ENCODE data around the gene ADARB2.

ADARB2 gene

GRCh38 chr10:1310271-1310789, 427.0 kb downstream of the ADARB2 start:
- DNase-seq (ENCODE audit: low read depth in 1 of 2, low spot score in 1 of 2) = no peak
- Histone ChIP-seq H3K27me3 (ENCODE audit: insufficient read depth, poor library complexity, severe bottlenecking) (no peaks in the 10 kb centered on the region), H3K4me3 (replicated peaks; ENCODE audit: insufficient read depth, low read length) (no peak overlapping the region), H3K27ac (replicated peaks) (no peak overlapping the region)
- TF ChIP-seq SPI1 (IDR thresholded peaks at IDR 0.05; ENCODE audit: borderline replicate concordance, low read depth) (no peak), POLR2AphosphoS5 (IDR thresholded peaks at IDR 0.05; ENCODE audit: low read depth) (no peak), GABPA (IDR thresholded peaks at IDR 0.05; ENCODE audit: low read depth) (no peak), CTCF (IDR thresholded peaks at IDR 0.05; ENCODE audit: insufficient read depth, low read length) (no peak), REST (IDR thresholded peaks at IDR 0.05; ENCODE audit: insufficient replicate concordance, low read depth) (no peak)

GRCh38 chr10:1309617-1310270, 427.6 kb downstream of the ADARB2 start:
- H3K27me3 ChIP-seq (ENCODE audit: insufficient read depth, poor library complexity, severe bottlenecking) = no peaks in the 10 kb centered on the region
- DNase-seq (ENCODE audit: low read depth in 1 of 2, low spot score in 1 of 2) = no peak
- TF ChIP-seq SPI1 (IDR thresholded peaks at IDR 0.05; ENCODE audit: borderline replicate concordance, low read depth) (no peak), POLR2AphosphoS5 (IDR thresholded peaks at IDR 0.05; ENCODE audit: low read depth) (no peak), GABPA (IDR thresholded peaks at IDR 0.05; ENCODE audit: low read depth) (no peak), REST (IDR thresholded peaks at IDR 0.05; ENCODE audit: insufficient replicate concordance, low read depth) (no peak), CTCF (IDR thresholded peaks at IDR 0.05; ENCODE audit: insufficient read depth, low read length) (no peak)
- no peak overlapping the region for H3K27ac ChIP-seq (replicated peaks)
- H3K4me3 ChIP-seq (replicated peaks; ENCODE audit: insufficient read depth, low read length) = no peak overlapping the region

GRCh38 chr10:1308962-1309616, 428.2 kb downstream of the ADARB2 start:
- H3K27ac ChIP-seq (replicated peaks) = no peak overlapping the region
- DNase-seq (ENCODE audit: low read depth in 1 of 2, low spot score in 1 of 2) = no peak
- no peaks in the 10 kb centered on the region for H3K27me3 ChIP-seq (ENCODE audit: insufficient read depth, poor library complexity, severe bottlenecking)
- H3K4me3 ChIP-seq (replicated peaks; ENCODE audit: insufficient read depth, low read length) = no peak overlapping the region
- TF ChIP-seq CTCF (IDR thresholded peaks at IDR 0.05; ENCODE audit: insufficient read depth, low read length) (no peak), REST (IDR thresholded peaks at IDR 0.05; ENCODE audit: insufficient replicate concordance, low read depth) (no peak), SPI1 (IDR thresholded peaks at IDR 0.05; ENCODE audit: borderline replicate concordance, low read depth) (no peak), GABPA (IDR thresholded peaks at IDR 0.05; ENCODE audit: low read depth) (no peak), POLR2AphosphoS5 (IDR thresholded peaks at IDR 0.05; ENCODE audit: low read depth) (no peak)

All from HL-60 (cell line).